GM18499 (cell line): Measurements from ENCODE around the gene EIF4B.
"Not testable (repeated sequence)": the region's sequence is repeated elsewhere in the genome, so short reads cannot be mapped to it uniquely, and the experiment has no call there.

Experiments used
- ATAC-seq: cut with Tn5 transposase; IDR thresholded peaks from one replicate; pipeline ENCODE4 v1.9.1; 2021; ENCODE audit warnings: moderate number of reproducible peaks; ENCODE audit not compliant: insufficient read depth, unreplicated experiment

EIF4B gene

DNA sequence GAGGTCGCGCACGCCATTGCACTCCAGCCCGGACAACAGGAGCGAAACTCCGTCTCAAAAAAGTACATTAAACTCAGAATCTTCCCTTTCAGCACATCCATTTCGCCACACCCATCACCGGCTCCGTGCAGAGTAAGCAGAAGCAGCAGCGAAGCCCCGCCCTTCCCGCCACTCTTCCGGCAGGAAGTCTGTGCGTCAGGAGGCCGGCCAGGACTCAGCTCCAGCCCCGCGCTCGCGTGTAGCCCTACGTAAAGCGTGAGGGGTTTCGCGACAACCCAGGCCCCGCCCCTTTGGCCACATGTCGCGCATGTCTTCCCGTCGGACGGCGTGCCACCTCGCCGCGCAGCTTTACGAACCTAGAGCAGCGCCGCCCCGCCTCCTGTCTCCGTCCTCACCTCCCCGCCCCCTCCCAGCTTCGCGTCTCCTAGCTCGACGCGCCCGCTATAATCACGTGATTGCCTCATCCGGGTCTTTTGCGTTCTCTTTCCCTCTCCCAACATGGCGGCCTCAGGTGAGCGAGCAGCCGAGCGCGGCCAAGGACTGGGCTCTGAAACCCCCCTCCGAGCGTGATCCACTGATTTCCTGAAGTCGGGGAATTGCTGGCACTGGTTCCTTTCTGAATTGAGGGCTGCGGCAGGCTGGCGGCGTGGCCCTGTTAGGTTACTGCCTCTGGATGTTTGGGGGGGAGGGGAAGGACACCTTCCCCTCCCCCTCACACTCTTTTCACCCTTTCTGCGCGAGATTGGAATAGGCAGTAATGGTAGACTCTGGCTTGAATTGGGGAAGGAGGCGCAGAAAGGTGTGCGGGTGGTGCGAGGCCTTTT, at the start of gene EIF4B:
EIF4B (plus strand) TSS at position 471 of the 824 bp plus-strand sequence; CDS start at position 499, 28 bp downstream.
- ATAC-seq: peak; percentile 74

- ATAC-seq: no peak
These were observed 49.3 kb upstream of the EIF4B start for GRCh38 chr12:52956987-52957386.

DNA sequence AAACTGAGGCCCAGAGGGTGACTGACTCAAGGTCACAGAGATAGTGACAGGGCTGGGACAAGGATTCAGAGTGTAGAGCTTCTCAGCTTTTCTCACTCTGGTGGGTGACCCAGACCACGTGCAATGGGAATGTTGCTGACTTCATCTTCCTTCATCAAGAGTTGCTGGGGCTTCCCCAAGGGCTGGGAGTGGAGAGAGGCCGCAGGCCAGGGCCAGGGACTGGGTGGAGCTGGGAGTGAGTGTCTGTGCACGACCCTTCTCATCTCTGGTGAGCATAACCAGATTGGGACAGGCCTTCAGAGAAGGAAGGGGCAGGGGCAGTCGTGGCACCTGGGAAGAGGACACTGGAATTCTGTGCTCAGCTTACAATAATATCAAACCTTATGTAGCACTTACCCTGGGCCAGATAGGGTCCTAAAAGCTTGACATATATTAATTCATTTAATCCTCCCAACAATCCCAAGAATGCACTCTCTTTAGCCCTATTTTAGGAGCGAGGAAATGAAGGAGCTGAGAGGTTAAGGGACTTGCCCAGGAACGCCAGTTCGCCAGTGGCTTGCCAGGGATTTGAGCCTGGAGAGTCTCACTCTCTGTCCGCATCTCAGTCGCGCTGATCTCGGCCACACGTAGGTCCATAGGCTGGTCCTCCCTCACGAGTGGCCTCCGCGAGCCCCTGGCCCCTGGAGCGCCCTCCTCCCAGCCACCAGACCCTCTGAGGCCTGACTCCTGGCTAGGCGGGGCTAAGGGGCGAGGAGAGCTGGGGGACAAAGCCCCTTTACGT, 41.5 kb upstream of the EIF4B start:
- ATAC-seq: no peak

DNA sequence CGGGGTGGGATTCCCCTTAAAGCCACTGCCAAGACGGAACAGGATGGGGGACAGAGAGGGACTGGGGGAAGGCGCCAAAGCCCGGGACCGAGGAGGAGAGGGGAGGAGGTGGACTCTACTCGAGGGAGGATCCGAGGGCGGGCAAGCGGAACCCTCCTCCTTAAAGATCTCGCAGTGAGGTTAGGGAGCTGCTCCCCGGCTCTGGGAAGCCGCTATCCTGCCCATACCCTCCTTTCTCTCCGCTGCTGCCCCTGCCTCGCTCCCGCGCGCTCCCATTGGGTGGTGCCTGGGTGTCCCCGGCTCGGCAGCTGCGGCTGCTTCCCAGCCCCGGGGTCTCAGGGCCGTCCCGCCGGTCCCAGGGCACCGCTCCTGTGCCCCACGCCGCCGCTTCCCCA, 40.9 kb upstream of the EIF4B start:
- no peak for ATAC-seq

GRCh38 chr12:52969166-52969795, 37.0 kb upstream of the EIF4B start:
- ATAC-seq: no peak

GRCh38 chr12:52969828-52970569, 36.3 kb upstream of the EIF4B start:
- no peak for ATAC-seq

DNA sequence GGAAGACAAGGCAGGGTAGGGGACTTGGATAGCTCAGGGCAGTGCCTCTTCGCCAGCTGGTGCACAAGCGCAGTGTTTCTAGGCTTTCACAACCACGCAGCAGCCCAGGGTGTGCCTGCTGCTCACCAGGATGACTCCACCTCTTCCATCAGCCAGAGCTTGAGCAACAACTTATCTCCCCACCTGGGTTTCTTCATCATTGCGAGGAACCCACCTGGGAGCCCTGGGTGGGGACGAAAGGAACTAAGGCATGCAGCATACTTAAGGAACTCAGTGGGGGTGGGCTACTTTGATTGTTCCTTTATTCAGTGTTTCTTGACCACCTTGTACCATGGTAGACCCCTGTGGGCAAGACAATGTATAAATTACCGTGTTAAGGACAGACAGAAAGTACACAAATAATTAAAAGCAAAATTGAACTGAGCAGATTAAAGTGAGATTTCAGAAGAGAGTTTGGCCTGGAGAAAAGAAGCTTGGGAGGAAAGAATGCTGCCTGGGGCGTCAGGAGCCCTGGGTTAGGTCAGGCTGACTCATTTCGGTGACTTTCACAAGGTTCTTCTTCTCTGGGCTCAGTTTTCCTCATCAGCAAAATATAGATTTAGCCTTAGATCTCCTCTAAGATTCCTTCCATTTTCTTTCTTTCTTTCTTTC, 34.5 kb upstream of the EIF4B start:
- ATAC-seq: no peak

GRCh38 chr12:52975204-52975603, 31.1 kb upstream of the EIF4B start:
- ATAC-seq: no peak

DNA sequence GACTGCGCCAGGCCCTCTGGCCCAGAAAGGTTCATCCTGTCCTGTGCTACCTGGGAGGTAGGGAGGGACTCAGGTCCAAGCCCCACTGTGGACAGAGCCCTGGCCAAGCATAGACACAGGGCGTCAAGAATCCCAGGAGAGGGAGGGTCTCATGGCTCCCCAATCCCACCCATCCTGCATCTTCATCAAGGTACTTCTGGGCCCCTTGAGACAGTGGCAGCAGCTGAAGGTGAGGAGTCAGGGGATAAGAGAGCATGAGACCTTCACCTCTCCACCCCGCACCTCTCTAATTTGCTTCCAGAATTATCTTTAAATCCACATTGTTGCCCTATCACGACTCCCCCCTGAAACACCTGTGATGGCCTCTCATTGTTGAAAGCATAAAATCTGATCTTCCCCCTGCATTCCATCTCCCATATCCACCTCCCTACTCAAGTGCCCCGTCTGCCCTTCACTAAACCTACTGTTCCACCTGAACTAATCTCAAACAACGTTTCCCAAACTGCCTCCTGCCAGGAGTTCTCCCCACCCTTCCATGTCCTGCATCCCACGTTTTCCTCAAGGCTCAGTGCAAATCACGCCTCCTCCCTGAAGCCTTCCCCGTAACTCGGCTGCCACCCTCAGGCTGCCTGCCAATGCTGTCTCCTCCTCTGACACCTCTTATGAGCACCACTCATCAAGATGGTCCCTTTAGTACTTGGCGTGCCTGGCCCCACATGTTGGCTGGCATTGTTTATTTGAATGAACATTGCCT, 30.3 kb upstream of the EIF4B start:
- no peak for ATAC-seq

GRCh38 chr12:52976574-52977071, 29.6 kb upstream of the EIF4B start:
- no peak for ATAC-seq

GRCh38 chr12:52977170-52977569, 29.1 kb upstream of the EIF4B start:
- no peak for ATAC-seq

DNA sequence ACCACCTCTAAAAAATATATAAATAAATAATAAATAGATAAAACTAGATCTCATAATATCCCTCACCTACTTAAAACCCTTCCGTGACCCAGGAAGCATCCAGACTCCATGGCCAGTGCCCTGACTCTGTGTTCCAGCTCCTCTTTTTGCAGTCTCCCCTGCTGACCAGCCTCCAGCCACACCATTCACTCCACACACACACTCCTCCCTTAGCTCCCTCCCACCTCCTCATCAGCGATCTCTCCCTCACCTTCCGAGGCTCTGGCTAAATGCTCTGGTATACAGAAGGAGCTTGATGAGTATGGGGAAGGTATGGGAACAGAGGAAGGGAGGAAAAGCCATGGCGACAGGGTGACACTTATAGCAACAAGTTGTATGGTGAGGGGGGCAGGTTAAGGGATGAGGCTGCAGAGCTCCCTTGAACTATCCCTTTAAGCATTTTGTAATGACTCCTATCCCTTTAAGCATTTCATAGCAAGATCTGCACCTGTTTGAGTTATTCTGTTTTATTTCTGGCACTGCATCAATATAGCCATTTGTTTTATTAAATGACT, 26.1 kb upstream of the EIF4B start:
- ATAC-seq: no peak

GRCh38 chr12:52980650-52981423, 25.4 kb upstream of the EIF4B start:
- ATAC-seq: no peak

DNA sequence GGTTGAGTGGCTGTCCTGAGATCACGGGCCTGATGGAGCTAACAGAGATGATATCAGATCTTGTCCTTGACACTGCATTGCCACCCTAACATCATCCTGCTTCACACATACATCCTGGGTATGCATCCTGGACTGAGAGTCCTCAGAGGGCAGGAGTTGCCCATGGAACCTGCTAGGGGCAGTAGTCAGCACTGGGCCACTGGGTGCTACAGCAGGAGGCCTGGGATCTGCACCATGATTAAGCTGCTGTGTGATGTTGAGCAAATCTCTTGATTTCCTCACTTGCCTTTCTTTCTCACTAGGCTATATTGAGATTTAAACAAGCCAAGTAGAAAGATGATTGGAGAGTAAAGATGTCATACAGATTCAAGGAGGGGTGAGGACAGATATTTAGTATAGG, 22.1 kb upstream of the EIF4B start:
- ATAC-seq: no peak

- no peak for ATAC-seq
These were observed 17.4 kb upstream of the EIF4B start for GRCh38 chr12:52988898-52989297.

- no peak for ATAC-seq
These were observed 16.1 kb upstream of the EIF4B start for GRCh38 chr12:52990206-52990605.

- ATAC-seq: not testable (repeated sequence)
These were observed 14.0 kb upstream of the EIF4B start for GRCh38 chr12:52992240-52992639.
